Activated CD4-positive, alpha-beta T cell treated with anti-CD3 and anti-CD28 coated beads, Interleukin-10, Interleukin-2, amounts not matched to agents 100 ng/mL and 50 ng/mL, durations not matched to agents 16 hours and 8 hours (primary cell): ENCODE data around the gene XRN1.
"Not testable (repeated sequence)": the region's sequence is repeated elsewhere in the genome, so short reads cannot be mapped to it uniquely, and the experiment has no call there.

Experiments
- DNase-seq: peaks from one replicate; pipeline ENCODE4 v3.0.0-alpha.2; 2020

The XRN1 gene

DNA sequence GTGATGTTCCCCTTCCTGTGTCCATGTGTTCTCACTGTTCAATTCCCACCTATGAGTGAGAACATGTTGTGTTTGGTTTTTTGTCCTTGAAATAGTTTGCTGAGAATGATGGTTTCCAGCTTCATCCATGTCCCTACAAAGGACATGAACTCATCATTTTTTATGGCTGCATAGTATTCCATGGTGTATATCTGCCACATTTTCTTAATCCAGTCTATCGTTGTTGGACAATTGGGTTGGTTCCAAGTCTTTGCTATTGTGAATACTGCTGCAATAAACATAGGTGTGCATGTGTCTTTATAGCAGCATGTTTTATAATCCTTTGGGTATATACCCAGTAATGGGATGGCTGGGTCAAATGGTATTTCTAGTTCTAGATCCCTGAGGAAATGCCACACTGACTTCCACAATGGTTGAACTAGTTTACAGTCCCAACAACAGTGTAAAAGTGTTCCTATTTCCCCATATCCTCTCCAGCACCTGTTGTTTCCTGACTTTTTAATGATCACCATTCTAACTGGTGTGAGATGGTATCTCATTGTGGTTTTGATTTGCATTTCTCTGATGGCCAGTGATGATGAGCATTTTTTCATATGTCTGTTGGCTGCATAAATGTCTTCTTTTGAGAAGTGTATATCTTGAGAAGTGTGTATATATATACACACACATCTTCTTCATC lies 123.4 kb downstream of the XRN1 start:
- not testable (repeated sequence) for DNase-seq

DNA sequence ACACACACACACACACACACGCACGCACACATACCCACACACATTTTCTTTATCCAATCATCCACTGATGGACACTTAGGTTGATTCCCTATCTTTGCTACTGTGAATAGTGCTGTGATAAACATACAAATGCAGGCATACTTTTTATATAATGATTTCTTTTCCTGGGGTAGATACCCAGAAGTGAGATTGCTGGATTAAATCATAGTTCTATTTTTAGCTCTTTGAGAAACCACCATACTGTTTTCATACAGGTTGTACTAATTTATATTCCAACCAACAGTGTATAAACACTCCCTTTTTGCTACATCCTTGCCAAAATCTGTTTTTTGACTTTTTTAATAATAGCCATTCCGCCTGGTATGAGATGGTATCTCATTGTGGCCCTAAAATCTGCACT lies 127.9 kb downstream of the XRN1 start:
- no peak for DNase-seq

DNA sequence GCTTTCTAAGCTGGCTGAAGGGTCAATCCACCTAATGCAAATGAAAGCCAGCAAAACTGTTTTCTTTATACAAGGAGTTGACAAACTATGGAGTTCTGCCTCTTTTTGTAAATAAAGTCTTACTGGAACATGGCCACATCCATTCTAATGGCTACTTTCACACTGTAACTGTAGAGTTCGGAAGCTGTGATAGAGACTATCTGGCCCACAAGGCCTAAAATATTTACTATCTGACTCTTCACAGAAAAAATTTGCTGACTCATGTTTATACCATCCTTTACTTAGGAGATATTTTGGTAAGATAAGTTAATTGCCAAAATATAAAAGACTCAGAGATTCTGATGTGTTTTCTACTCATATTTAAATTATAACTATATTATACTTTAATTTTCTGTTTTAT lies 128.7 kb downstream of the XRN1 start:
- DNase-seq, result no peak

DNA sequence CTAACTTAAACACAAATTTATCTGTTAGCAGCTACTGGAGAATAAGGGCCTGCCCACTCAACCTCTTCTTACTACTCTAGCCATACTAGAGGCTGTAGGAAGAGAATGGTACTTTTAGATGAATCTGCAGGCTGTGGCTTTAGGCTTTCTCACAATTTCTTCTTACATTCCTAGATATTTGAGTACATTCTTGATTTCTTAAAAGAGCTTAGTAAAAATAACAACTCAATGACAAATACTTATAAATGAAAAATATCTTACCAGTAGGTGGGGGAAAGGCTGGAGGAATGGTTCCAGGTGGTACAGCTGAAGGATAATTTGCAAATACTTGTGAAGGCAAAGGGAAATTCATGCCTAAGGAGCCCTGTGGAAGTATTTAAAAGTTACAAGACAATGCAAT lies 129.5 kb downstream of the XRN1 start:
- DNase-seq, result no peak

DNA sequence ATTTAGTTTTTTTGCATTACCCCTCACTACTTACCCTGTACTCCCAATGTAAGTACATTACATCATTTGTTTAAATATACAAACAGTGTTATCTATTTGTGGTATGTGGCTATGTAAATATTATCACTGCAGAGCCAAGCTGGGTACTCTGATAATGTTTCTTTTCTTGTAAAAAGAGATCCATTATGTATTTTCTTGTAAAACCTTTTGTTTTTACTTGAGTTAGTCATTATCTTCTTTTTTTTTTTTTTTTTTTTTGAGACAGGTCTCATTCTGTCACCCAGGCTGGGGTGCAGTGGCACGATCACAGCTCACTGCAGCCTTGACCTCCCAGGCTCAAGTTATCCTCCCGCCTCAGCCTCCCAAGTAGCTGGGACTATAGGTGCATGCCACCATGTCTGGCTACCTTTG lies 131.9 kb downstream of the XRN1 start:
- DNase-seq, result not testable (repeated sequence)

DNA sequence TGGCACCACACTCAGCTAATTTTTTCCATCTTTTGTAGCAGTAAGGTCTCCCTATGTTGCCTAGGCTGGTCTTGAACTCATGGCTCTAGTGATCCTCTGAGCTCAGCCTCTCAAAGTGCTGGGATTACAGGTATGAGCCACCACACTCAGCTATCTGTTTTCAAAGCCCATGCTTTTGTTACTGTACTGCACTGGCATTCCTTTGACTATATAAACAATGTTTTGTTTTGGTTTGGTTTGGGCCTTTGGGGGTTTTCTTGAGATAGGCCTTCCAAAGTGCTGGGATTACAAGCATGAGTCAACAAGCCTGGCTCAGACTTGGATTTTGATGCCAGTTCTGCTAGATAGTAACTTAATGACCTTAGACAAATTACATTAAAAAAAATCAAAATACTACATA lies 132.8 kb downstream of the XRN1 start:
- DNase-seq, result no peak

DNA sequence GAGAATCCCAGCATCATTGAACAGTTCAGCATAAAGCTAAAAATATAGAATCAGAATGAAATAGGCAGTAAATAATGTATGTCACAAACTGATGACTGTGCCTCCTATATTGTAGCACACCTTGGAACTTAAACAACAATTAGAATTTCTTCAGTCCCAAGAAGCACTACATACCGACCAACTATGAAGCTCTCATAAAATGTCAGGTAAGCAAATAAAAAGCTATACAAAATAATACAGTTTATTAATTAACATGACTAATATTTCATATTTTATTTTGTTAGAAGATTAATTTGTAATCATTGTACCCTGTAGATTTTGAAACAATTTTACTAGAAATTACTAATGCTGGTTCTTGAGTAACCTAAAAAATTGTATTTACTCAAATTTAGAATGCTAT lies 137.4 kb downstream of the XRN1 start:
- no peak for DNase-seq

DNA sequence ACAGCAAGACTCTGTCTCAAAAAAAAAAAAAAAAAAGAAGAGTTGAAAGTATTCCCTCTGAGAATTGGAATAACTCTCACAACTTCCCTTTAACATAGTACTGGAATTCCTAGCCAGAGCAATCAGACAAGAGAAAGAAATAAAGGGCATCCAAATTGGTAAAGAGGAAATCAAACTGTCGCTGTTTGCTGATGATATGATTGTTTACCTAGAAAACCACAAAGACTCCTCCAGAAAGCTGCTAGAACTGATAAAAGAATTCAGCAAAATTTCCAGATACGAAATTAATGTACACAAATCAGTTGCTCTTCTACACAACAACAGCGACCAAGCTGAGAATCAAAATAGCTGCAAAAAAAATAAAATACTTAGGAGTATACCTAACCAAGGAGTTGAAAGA lies 145.0 kb downstream of the XRN1 start:
- DNase-seq, result not testable (repeated sequence)

DNA sequence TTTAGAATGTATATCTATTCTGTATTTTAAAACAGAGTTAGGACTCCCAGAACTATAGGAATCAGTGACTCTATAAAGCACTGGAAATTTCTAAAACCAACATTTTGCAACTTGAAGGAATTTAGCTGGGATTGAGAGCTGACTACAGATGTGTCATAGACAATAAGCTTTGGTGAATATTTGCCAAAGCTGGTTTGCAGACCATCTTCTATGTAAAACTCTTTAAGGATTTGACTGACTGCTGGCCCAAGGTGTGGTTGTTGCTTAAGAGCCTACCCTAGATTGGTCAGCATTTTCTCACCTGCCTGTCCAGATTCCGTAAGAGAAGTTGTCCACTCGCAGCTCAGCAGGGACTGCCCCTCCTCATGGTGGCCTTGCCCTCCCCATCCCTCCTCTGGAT lies 149.2 kb downstream of the XRN1 start:
- DNase-seq, result no peak

DNA sequence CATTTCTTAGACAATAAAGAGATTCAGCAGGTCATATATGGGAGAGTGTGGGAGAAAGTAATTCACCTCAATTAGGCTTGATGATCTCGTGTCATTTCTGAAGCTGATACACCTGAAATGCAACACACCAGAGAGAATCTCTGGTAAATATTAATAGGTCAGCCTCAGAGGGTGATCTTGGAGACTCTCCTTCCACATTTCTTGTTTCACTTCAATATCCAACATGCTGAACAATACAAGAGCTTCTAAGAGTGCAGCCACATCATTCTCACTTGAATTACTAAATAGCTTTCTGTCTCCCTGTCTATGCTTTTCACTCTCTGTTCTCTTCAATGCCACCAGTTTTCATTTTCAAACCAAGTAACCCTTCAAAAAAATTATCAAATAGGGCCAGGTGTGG lies 151.3 kb downstream of the XRN1 start:
- no peak for DNase-seq

DNA sequence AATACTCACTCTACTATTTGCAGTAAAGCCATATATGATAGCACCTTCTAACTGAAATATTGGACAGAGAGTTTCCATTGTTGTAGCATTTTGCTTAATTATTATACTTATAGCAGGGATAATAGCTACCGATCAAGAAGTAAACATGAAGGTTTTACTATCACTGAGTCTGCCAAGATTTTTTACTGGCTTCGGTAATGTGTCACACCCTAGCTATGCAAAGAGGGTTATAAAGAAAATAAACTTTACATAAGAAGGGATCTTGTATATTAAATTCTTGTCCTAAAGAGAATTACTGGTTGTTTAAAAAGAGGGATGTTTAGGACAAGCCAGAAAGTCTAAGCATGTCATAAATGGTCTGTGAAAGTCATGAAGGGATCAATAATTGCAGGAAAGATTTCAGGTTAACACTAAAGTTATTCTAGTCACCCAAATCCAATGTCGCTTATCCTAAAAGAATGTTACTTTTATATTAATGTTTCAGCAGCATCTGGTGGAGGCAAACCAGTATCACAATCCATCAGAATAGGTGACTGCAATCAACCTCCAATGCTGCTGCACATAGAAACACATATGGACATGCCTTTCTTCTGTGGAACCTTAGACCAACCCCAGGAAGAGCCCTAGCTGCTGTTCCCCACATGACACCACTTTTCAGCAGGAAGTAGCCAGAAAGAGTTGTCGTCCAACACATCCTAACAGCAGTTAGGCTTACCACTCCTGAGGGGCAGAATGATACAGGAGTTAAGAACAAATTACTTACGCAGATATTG lies 159.8 kb downstream of the XRN1 start:
- DNase-seq, result no peak

DNA sequence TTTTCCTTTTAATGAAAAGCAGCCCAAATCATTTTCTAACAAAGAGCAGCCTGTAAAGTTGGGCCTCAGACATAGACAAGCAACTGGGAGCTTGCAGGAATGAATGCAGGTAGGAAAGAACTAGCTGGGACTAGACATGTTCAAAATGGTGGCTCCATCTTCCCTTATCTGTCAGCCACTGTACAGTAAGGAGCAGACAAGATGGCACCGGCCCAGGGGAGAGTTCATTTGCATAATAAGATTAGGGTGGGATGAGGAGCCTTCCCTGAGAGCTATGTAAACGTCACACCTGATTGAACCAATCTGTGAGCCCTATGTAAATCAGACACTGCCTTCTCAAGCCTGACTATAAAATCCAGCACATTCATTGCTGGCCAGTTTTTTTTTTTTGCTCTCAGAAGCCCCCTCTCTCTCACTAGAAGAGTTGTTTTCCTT lies 162.7 kb downstream of the XRN1 start:
- DNase-seq, result no peak

DNA sequence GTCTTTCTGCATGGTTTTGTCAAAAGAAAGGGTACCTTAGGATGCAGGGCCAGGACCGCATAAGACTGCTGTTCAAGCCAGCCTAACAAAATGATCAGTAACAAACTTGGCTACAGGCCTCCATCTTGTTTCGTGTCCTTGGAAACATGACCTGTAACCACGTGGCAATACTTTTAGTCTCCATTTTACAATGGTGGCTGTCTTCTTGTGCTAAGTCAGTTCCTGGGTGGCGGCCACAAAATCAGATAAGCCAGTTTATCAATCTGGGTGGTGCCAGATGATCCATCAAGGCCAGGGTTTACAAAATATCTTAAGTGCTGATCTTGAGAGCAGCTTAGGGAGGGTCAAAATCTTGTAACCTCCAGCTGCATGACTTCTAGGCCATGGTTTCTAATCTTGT lies 165.3 kb downstream of the XRN1 start:
- DNase-seq, result peak; percentile 28

DNA sequence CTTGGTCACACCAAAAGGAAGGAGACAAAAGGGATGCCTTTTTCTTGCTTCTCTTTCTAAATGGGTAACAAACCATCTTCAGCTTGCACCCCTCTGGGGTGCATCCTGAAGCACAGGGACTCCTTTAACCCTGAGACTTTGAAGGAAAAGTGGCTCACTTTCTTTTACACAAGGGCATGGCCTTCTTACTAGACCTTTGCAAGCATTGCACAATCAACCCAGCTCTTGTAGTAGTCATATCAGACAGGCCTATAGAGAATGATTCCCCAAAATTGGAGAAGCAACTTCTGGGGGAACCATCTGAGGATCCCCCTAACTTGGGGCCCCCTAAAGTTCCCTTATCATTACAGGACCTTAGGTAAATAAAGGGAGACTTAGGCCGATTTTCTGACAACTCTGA lies 166.4 kb downstream of the XRN1 start:
- no peak for DNase-seq

DNA sequence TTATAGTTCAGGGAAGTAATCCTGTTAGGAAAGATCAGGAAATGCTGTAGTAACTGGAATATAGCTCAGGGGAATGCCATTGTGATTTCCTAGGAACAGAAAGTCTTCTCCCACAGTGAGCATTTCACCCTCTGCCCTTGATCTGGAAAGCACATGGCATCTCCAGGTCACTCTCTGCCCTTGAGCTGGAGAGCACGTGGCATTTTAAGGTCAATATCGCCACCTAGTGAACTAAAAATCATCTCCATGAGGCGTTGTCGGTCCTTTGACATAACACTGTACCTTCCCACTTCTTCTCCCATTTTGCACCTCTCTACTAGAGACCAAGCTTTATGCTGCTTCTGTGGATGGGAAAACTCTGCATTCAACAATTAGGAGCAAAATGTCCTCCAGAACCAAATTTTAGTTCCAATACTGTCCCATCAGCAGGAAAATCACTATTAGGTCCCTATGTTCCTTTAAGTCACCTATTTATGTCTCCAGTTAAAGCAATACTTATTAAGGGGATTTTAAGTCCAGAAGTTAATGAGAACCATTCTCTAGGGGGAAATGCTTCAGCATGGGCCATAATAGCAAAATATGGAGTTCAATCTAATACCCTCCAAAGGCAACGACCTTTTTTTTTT lies 167.8 kb downstream of the XRN1 start:
- peak; percentile 78 for DNase-seq

DNA sequence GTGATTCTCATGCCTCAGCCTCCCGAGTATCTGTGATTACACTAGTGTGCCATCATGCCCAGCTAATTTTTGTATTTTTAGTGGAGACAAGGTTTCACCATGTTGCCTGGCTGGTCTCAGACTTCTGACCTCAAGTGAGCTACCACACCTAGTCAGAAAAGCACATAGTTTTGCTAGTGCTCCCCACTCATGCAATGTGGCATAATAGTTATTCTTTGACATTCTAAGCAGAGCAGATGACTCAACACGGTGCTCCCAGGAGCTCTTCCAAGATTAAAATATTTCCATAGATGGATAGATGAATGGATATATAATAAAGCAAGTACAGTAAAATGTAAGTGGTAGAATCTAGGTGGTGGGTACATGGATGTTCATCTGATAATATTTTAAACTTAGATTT lies 169.4 kb downstream of the XRN1 start:
- DNase-seq, result no peak

DNA sequence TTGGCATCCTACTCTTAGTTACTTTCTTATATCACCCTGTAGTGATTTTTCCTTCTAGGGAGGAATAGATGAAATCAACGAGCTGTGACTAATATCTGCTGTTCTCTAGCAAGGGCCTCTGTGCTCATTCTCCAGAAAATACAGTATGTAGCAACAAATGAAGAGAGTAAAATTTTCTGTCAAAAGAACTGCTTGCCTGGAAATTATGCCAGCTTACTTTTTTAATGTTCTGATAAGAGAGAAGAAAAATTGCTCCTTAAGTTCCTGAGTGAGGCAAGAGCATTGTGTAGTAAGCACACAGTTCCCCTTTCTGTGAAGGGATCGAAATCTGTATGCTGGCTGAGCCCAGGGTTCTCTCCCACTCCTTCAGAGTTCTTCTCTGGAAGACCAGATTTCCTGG lies 171.1 kb downstream of the XRN1 start:
- DNase-seq, result no peak

DNA sequence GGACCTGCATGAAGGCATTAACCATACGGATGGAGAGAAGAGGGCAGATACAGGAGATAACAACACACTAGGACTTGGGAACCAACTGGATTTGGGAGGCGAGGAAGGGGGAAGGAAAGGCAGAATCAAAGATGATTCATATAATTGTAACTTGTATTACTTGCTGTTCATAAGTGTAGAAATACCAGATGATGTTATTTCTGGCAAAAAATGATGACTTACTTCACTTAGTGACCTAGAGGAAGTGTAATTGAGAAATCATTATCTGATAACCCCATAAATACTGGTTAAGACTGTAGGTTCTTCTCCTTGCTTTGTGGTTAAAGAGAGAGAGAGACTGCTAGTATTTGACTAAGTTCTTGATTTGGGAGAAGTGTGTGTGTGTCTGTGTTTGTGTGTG lies 172.0 kb downstream of the XRN1 start:
- peak; percentile 13 for DNase-seq

DNA sequence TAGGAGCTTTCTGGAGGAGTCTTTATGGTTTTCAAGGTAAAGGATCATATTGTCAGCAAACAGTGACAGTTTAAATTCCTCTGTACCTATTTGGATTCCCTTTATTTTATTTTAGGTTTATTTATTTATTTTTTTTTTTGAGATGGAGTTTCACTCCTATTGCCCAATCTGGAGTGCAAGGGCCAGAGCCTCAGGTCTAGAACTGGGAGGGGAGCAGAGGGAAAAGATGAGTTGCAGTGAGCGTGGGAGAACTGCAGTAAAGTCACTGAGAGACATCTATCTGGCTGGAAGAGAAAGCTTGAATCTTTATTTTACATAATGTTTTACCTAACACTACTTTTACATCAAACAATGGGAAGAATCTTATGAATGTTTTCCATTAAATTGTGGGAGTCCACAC lies 172.9 kb downstream of the XRN1 start:
- no peak for DNase-seq

DNA sequence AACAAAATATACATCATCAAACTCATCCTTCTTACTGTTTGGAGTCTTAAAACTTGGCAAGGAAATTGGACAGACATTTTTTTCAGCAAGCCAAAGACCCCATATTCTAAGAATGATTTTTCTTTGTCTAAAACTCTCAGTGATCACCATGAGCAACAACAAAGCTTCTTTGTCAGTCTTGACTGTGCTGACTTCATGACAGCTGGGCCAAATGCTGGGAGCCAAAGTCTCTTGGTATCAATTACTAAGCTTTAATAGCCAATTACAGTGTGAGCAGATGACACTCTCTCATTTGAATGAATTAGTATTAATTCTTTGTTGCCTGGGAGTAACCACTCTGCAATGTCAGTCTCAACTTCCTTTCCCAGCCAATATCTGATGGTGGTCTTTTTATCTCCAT lies 174.3 kb downstream of the XRN1 start:
- DNase-seq, result no peak

DNA sequence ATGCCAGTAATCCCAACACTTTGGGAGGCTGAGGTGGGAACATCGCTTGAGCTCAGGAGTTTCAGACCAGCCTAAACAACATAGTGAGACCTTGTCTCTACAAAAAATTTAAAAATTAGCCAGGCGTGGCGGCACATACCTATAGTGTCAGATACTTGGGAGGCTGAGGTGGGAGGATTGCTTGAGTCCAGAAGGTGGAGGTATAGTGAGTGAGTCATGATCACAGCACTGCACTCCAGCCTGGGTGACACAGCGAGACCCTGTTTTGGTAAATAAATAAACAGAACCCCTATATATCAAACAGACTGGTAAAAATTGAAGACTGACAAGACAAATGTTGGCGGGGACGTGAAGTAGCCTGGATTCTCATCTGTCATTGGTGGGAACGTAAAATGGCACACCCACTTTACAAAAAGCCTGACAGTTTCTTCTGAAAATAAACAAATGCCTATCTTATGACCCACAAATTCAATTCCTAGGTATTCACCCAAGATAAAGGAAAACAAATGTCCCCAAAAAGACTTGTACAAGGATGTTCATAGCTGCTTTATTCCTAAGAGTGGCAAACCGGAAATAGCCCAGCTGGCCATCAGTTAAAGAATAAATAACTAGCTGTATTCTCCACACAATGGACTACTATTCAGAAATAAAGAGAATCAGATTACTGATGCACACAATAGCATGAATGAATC lies 175.5 kb downstream of the XRN1 start:
- no peak for DNase-seq

DNA sequence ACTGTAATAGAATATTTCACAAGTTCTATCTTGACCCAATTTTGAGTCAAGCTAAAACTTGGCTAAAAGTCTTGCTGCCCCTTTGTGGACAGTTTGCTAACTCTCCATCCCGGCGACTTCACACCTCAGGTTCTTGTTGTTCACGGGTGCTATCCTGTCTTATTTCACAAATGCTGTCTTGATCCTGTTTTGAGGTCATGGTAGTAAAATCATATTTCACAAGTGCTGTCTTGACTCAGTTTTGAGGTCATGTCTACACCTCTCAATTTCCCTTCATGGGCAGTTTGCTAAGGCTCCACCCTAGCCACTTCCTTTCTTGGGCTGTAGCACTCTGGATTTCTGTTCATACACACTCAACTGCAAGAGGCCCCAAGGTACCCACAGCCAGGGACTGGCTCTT lies 177.4 kb downstream of the XRN1 start:
- peak; percentile 78 for DNase-seq

DNA sequence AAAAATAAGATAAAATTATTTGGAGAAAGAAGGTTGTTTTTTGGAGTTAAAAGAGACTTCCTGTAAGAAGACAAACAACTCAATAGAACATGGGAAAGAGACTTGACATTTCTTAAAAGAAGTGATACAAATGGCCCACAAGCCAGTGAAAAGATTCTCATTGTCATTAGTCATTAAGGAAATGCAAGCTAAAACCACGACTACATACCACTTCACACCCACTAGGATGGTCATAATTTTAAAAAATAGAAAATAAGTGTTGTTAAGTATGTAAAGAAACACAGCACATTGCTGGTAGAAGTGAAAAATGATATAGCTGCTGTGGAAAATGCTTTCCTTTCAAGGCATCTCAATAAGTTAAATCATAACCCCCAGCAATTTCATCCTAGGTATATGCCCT lies 178.1 kb downstream of the XRN1 start:
- DNase-seq, result peak; percentile 25

DNA sequence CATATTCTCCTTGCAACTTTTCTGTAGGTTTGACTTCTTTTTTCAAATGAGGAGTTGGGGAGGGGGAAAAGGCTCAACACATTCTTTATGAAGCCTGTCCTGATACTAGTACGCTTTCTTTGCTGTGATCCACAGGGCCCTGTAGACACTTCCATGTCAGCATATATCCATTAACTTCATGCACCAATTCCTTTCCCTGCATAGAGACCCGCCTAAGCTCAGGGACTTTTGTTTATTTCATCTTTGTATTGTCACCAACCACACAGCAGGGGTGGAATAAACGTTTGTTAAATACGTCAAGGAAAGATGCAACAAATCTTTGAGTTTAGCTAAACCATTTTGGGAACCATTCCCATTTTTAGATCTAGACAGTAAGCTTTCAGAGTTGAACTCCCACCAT lies 179.4 kb downstream of the XRN1 start:
- no peak for DNase-seq
